ENCODE measurements around the gene PRPS1. TPM values are rescaled to one million over a fixed set of nuclear protein-coding genes. Genes with fewer than 3 reads are reported as not detected.
"Not testable (repeated sequence)": the region's sequence is repeated elsewhere in the genome, so short reads cannot be mapped to it uniquely, and the experiment has no call there.

Gene PRPS1
- total RNA-seq, 3 donors from 2014 or later (not counting 1 experiment from before 2014, with no cell fraction given) = 43.7 to 51.5 (median 49.3) TPM

DNA sequence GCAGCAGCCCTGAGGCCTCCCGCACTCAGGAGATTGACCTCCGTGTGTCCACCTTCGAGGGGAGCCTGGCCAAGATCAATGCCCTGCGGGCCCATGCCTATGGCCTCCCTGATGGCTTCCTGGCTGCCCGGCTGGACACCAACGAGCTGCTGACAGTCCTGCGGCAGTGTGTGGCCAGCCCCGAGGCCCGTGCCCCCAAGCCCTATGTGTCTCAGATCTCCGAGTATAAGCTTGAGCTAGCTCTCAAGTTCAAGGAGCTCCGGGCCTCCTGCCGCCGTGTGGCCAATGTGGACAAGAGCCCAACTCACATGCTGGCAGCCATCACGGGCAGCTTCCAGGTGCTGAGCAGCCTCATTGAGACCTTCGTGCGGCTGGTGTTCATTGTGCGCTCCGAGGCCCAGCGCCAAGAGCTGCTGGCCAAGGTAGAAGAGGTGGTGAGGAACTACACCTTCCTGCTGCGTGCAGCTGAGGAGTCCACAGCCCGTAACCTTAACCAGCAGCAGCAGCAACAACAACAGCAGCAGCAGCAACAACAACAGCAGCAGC is 25.5 kb upstream of the PRPS1 start:
- DNase-seq (no peak), ATAC-seq (no peak)
- Mint-ChIP-seq H3K36me3 (no peaks in the 10 kb centered on the region), H3K9me3 (no peaks in the 10 kb centered on the region), H3K4me1 (no peaks in the 10 kb centered on the region), H3K27ac (no peak overlapping the region), H3K27me3 (ENCODE audit: low read depth in 2 of 2) (no peaks in the 10 kb centered on the region), H3K4me3 (no peak overlapping the region)
- TF ChIP-seq, protein P1, sequence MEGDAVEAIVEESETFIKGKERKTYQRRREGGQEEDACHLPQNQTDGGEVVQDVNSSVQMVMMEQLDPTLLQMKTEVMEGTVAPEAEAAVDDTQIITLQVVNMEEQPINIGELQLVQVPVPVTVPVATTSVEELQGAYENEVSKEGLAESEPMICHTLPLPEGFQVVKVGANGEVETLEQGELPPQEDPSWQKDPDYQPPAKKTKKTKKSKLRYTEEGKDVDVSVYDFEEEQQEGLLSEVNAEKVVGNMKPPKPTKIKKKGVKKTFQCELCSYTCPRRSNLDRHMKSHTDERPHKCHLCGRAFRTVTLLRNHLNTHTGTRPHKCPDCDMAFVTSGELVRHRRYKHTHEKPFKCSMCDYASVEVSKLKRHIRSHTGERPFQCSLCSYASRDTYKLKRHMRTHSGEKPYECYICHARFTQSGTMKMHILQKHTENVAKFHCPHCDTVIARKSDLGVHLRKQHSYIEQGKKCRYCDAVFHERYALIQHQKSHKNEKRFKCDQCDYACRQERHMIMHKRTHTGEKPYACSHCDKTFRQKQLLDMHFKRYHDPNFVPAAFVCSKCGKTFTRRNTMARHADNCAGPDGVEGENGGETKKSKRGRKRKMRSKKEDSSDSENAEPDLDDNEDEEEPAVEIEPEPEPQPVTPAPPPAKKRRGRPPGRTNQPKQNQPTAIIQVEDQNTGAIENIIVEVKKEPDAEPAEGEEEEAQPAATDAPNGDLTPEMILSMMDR (IDR thresholded peaks at IDR 0.05) = no peak
- Histone ChIP-seq H3K27ac (ENCODE audit: low read length) (no peak overlapping the region), H3K4me3 (ENCODE audit: low read length) (no peak overlapping the region), H3K9me3 (ENCODE audit: control insufficient read depth, insufficient read depth, low read length) (no peaks in the 10 kb centered on the region), H3K36me3 (ENCODE audit: control insufficient read depth, insufficient read depth, low read length) (no peaks in the 10 kb centered on the region), H3K27me3 (ENCODE audit: control insufficient read depth, insufficient read depth, low read length) (no peaks in the 10 kb centered on the region), H3K4me1 (ENCODE audit: control insufficient read depth, insufficient read depth, low read length) (no peaks in the 10 kb centered on the region)
- intact Hi-C loops (cut with micrococcal nuclease) = no loop called here
- 94% methylated on average over 21 of the region's 21 CpGs for WGBS (ENCODE audit: insufficient coverage)

DNA sequence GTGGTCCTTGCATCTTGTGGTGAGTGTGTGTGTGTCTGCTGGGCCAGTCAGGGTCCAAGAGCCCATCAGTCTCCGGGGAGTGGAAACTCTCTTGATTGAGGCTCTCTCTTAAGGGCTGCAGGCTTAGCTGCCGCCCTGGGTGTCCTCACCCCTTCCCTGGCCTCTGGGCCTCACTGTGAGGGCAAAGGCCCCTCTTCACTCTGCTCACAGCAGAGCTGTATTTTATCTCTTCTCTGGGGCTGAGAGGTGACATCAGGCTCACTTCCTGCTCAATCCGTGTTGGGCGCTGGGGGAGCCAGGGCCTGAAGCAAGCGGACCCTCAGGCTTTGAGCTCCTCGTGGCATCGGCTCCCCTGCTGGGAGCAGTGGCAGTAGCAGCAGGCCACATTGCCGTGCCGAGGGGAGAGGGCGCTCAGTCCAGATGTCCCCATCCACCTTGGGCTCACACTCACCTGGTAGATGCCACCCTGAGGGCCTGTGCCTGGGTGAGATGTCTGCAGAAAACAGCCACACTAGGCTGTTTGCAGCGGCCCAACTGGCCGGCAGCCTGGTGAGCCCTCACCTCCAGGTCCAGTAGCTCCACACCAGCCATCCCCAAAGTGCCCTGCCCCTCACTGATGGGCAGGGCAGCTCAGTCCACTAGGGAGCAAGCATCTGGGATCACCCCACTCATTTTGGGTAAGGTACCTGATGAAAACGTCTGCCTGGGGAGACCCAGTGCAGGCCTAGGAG is 24.7 kb upstream of the PRPS1 start:
- Mint-ChIP-seq H3K36me3 (no peaks in the 10 kb centered on the region), H3K27me3 (ENCODE audit: low read depth in 2 of 2) (no peaks in the 10 kb centered on the region), H3K4me3 (no peak overlapping the region), H3K9me3 (no peaks in the 10 kb centered on the region), H3K27ac (no peak overlapping the region), H3K4me1 (no peaks in the 10 kb centered on the region)
- ATAC-seq (no peak), DNase-seq (no peak)
- Histone ChIP-seq H3K36me3 (ENCODE audit: control insufficient read depth, insufficient read depth, low read length) (no peaks in the 10 kb centered on the region), H3K27me3 (ENCODE audit: control insufficient read depth, insufficient read depth, low read length) (no peaks in the 10 kb centered on the region), H3K27ac (ENCODE audit: low read length) (no peak overlapping the region), H3K4me3 (ENCODE audit: low read length) (no peak overlapping the region), H3K9me3 (ENCODE audit: control insufficient read depth, insufficient read depth, low read length) (no peaks in the 10 kb centered on the region), H3K4me1 (ENCODE audit: control insufficient read depth, insufficient read depth, low read length) (no peaks in the 10 kb centered on the region)
- 84% methylated on average over 12 of the region's 13 CpGs for WGBS (ENCODE audit: insufficient coverage)
- intact Hi-C loops (cut with micrococcal nuclease) = no loop called here
- TF ChIP-seq, protein P1 (IDR thresholded peaks at IDR 0.05) = no peak

DNA sequence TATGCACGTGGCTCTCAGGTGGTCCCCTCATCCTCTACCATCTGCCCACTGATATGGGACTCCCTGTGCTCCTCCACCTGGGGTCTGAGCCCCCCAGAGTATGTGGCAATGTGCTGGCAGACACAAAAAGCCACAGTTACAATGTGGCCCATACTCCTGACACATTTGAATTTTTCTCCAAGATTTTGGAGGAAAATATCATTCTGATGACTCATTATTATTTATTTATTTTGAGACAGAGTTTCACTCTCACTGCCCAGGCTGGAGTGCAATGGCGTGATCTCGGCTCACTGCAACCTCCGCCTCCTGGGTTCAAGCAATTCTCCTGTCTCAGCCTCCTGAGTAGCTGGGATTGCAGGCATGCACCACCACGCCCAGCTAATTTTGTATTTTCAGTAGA is 19.2 kb upstream of the PRPS1 start:
- intact Hi-C loops (cut with micrococcal nuclease); DNase-seq; H3K9me3 ChIP-seq (ENCODE audit: control insufficient read depth, insufficient read depth, low read length); H3K4me3 ChIP-seq (ENCODE audit: low read length); H3K4me1 ChIP-seq (ENCODE audit: control insufficient read depth, insufficient read depth, low read length); H3K27ac ChIP-seq (ENCODE audit: low read length); H3K27ac Mint-ChIP-seq; H3K4me3 Mint-ChIP-seq; H3K9me3 Mint-ChIP-seq; H3K27me3 ChIP-seq (ENCODE audit: control insufficient read depth, insufficient read depth, low read length); ATAC-seq; H3K36me3 Mint-ChIP-seq; H3K4me1 Mint-ChIP-seq; H3K36me3 ChIP-seq (ENCODE audit: control insufficient read depth, insufficient read depth, low read length); H3K27me3 Mint-ChIP-seq (ENCODE audit: low read depth in 2 of 2): not testable (repeated sequence)
- 87% methylated on average over 5 of the region's 5 CpGs for WGBS (ENCODE audit: insufficient coverage)

DNA sequence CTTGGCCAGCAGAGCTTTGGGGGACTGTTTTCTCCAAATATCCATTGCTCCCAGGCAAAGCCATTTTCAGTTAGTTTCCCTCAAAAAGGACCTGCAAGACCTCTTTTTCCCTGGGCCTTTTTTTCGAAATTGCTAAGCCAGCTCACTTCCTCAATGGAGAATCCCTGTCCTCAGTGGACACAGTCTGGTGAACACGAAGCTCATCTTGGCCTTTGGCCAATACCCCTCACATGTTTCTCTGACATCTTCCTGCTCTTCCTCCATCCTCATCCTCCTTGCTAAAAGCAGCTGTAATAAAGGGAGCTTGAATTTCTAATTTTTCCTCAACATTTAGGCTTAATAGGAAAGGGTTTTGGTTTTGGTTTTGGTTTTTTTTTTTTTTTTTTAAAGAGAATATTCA is 17.6 kb upstream of the PRPS1 start:
- Mint-ChIP-seq H3K4me3 (no peak overlapping the region), H3K9me3 (no peaks in the 10 kb centered on the region), H3K27ac (no peak overlapping the region), H3K27me3 (ENCODE audit: low read depth in 2 of 2) (peaks cover 0 to 9% of the 10 kb centered on the region in 2 donors), H3K4me1 (no peaks in the 10 kb centered on the region), H3K36me3 (no peaks in the 10 kb centered on the region)
- intact Hi-C loops (cut with micrococcal nuclease) = no loop called here
- Histone ChIP-seq H3K4me3 (ENCODE audit: low read length) (no peak overlapping the region), H3K36me3 (ENCODE audit: control insufficient read depth, insufficient read depth, low read length) (no peaks in the 10 kb centered on the region), H3K9me3 (ENCODE audit: control insufficient read depth, insufficient read depth, low read length) (no peaks in the 10 kb centered on the region), H3K27ac (ENCODE audit: low read length) (no peak overlapping the region), H3K27me3 (ENCODE audit: control insufficient read depth, insufficient read depth, low read length) (no peaks in the 10 kb centered on the region), H3K4me1 (ENCODE audit: control insufficient read depth, insufficient read depth, low read length) (no peaks in the 10 kb centered on the region)
- no peak for DNase-seq
- TF ChIP-seq, protein P1 (IDR thresholded peaks at IDR 0.05) = no peak
- whole genome bisulfite sequencing (ENCODE audit: insufficient coverage) = 38% methylated on average over 2 of the region's 2 CpGs
- ATAC-seq = no peak
